Endothelial cell of umbilical vein (primary cell): ENCODE measurements around the gene IRF9. TPM values are rescaled to one million over a fixed set of nuclear protein-coding genes. Genes with fewer than 3 reads are reported as not detected.

Source experiments
- BruUV-seq: library from RNA; stranded (reverse); fragments of 400-500 nt; replicated peaks from 2 replicates; lab custom pipeline; 2021; lab: Mats Ljungman, UMichigan
- CTCF ChIA-PET: fragments of 300-600, 350-600 bp; sonication (Branson Sonifier 250); formaldehyde crosslinking; loops from one replicate; lab custom pipeline; 2021; ENCODE audit warnings: antibody characterized with exemption, inconsistent platforms; lab: Charles Lee
- POLR2A ChIA-PET: fragments of 300-600, 350-600 bp; sonication (Branson Sonifier 250); formaldehyde crosslinking; loops from one replicate; lab custom pipeline; 2021; ENCODE audit warnings: antibody characterized with exemption, inconsistent platforms; lab: Charles Lee
- DNase-seq: peaks from one replicate; pipeline ENCODE4 v3.0.0-alpha.2; 2011; ENCODE audit warnings: low read depth, low spot score
- FAIRE-seq: peaks from 2 replicates; lab custom pipeline; 2011; peaks lifted over from hg19 to GRCh38; lab: Jason Lieb, UNC
- H2AFZ ChIP-seq: 2 replicates; pipeline ENCODE4 v1.6.0; 2012; ENCODE audit warnings: low read depth, low read length, control low read depth, inconsistent platforms
- H3K27ac ChIP-seq: 2 replicates; pipeline ENCODE4 v1.5.1; 2011; ENCODE audit warnings: low read depth, mild to moderate bottlenecking, control low read depth, low read length, moderate library complexity; ENCODE audit not compliant: insufficient read depth
- H3K27me3 ChIP-seq, 2 experiments: 2 replicates each; pipeline versions ENCODE4 v1.6.0 to v1.6.1; 2011; ENCODE audit warnings: low read length in 2 of 2, mixed read lengths in 1 of 2; ENCODE audit not compliant: control insufficient read depth in 2 of 2, insufficient read depth in 2 of 2
- H3K36me3 ChIP-seq, 2 experiments: 2 replicates in 1 of 2; 3 replicates in 1 of 2; pipeline ENCODE4 v1.5.1; 2011; ENCODE audit warnings: low read length in 2 of 2, mild to moderate bottlenecking in 1 of 2, moderate library complexity in 1 of 2; ENCODE audit not compliant: control insufficient read depth in 2 of 2, insufficient read depth in 2 of 2; ENCODE audit errors: extremely low read depth in 1 of 2
- H3K4me1 ChIP-seq: 3 replicates; pipeline ENCODE4 v1.5.1; 2011; ENCODE audit warnings: mild to moderate bottlenecking, low read length; ENCODE audit not compliant: control insufficient read depth, insufficient read depth; ENCODE audit errors: extremely low read depth
- H3K4me2 ChIP-seq: 2 replicates; pipeline ENCODE4 v1.6.1; 2011; ENCODE audit warnings: low read length, control low read depth, mixed read lengths; ENCODE audit not compliant: insufficient read depth
- H3K4me3 ChIP-seq, 3 experiments: fragments of 200-600 bp in 1 of 3; sonication (generic), shearing (Covaris generic) in 1 of 3; replicated peaks in 1 of 3; 2 replicates each; pipeline ENCODE4 v1.5.1; 2011 to 2016; ENCODE audit warnings: control low read depth in 3 of 3, low read length in 3 of 3, mild to moderate bottlenecking in 2 of 3, inconsistent platforms in 1 of 3, low read depth in 1 of 3, moderate library complexity in 1 of 3; ENCODE audit not compliant: insufficient read depth in 1 of 3
- H3K79me2 ChIP-seq: 2 replicates; pipeline ENCODE4 v1.6.0; 2012; ENCODE audit warnings: low read length, inconsistent platforms; ENCODE audit not compliant: control insufficient read depth, insufficient read depth
- H3K9ac ChIP-seq: replicated peaks from 2 replicates; pipeline ENCODE3; 2011; ENCODE audit warnings: low read length, control low read depth; ENCODE audit not compliant: insufficient read depth; ENCODE audit errors: extremely low read depth
- H3K9me1 ChIP-seq: replicated peaks from 3 replicates; pipeline ENCODE4 v1.6.0; 2011; ENCODE audit warnings: mild to moderate bottlenecking, low read length; ENCODE audit not compliant: control insufficient read depth, insufficient read depth; ENCODE audit errors: extremely low read depth
- H3K9me3 ChIP-seq: replicated peaks from 2 replicates; pipeline ENCODE4 v1.5.1; 2012; ENCODE audit warnings: low read length, inconsistent platforms; ENCODE audit not compliant: control insufficient read depth, insufficient read depth
- H4K20me1 ChIP-seq: replicated peaks from 2 replicates; pipeline ENCODE3; 2011; ENCODE audit warnings: mild to moderate bottlenecking, low read length; ENCODE audit not compliant: control insufficient read depth, insufficient read depth; ENCODE audit errors: extremely low read depth
- EZH2 ChIP-seq: IDR thresholded peaks from 2 replicates; pipeline ENCODE4 v1.6.1; 2012; ENCODE audit warnings: borderline replicate concordance, low read depth, mild to moderate bottlenecking, moderate library complexity, low read length, inconsistent platforms; ENCODE audit not compliant: severe bottlenecking
- FOS ChIP-seq: IDR thresholded peaks from 2 replicates; pipeline ENCODE4 v1.6.1; 2011; ENCODE audit warnings: mild to moderate bottlenecking, low read length, moderate library complexity, borderline replicate concordance; ENCODE audit not compliant: insufficient read depth
- GATA2 ChIP-seq: IDR thresholded peaks from 2 replicates; pipeline ENCODE4 v1.7.0; 2011; ENCODE audit warnings: low read depth, mild to moderate bottlenecking, moderate library complexity, mixed read lengths, low read length; ENCODE audit not compliant: insufficient read length, insufficient read depth
- JUN ChIP-seq: IDR thresholded peaks from 2 replicates; pipeline ENCODE4 v1.6.1; 2011; ENCODE audit warnings: borderline replicate concordance, low read depth; ENCODE audit not compliant: insufficient read length, insufficient read depth
- MAX ChIP-seq: IDR thresholded peaks from 2 replicates; pipeline ENCODE4 v1.6.1; 2011; ENCODE audit not compliant: insufficient read depth, insufficient read length
- MYC ChIP-seq: IDR thresholded peaks from one replicate; pipeline ENCODE4 v1.6.1; 2011; ENCODE audit warnings: mild to moderate bottlenecking, low read depth, low read length
- POLR2A ChIP-seq: IDR thresholded peaks from 2 replicates; pipeline ENCODE4 v1.6.1; 2012; ENCODE audit warnings: low read depth, mild to moderate bottlenecking, control low read depth, low read length
- POLR2AphosphoS5 ChIP-seq: IDR thresholded peaks from 2 replicates; pipeline ENCODE4 v1.6.1; 2012; ENCODE audit warnings: low read depth, mild to moderate bottlenecking, control low read depth, low read length, moderate library complexity; ENCODE audit not compliant: insufficient read depth
- dilution Hi-C: fragments of 300-500 bp; cut with MboI; formaldehyde crosslinking; loops from one replicate; pipeline ENCODE4 v1.15.0; 2019; ENCODE audit warnings: low sequenced_read_pairs; ENCODE audit not compliant: extremely low pct_ligation_motif_present
- intact Hi-C: fragments of 100-400 bp; cut with micrococcal nuclease; formaldehyde crosslinking; loops from one replicate; pipeline ENCODE4 v1.10.0; 2022
- polyA plus RNA-seq, 4 experiments: library from polyadenylated mRNA; depleted of rRNA in 3 of 4; stranded (reverse) in 3 of 4; unstranded in 1 of 4; fragments of >200 nt; gene quantifications; 2 replicates each; pipeline versions ENCODE4 v1.2.1 to v1.2.3, GENCODE V29; 2011 to 2012; ENCODE audit warnings: missing spikeins in 1 of 4
- total RNA-seq: library from RNA; stranded (reverse); gene quantifications from 2 replicates; pipeline ENCODE4 v1.2.3, GENCODE V29; 2021
- TF ChIP-seq, protein P1 (sequence below), 2 donors: IDR thresholded peaks; 1 replicate in 1 of 2; 2 replicates in 1 of 2; pipeline ENCODE4 v1.5.1; 2011; ENCODE audit warnings: low read length in 2 of 2, mild to moderate bottlenecking in 2 of 2, moderate library complexity in 2 of 2, control low read depth in 1 of 2, inconsistent platforms in 1 of 2, low read depth in 1 of 2; ENCODE audit not compliant: insufficient read depth in 1 of 2; ENCODE audit errors: extremely low read depth in 1 of 2

The IRF9 gene
- total and polyA plus RNA-seq, 2 donors (not counting 3 experiments of a cell fraction or from before 2014, with no cell fraction given): 44.6 to 46.1 TPM

DNA sequence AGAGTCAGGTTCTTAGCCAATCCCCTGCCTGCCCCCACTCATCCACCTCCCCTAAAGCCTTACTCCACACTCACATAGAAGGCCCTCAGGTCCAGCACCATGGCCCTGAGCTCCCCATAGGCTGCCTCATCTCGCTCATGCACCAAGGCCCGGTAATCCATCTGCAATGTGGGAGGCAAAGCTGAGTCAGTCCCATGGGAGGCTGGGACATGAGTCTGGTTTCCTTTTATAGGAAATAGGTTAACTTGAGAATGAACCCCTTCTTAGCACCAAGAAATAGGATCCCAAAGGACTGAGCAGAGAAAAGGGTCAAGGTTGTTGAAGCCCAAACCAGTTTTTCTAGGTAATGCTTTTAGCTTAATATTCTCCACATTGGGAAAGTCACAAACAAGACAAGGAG is 17.6 kb upstream of the IRF9 start:
- H3K79me2 ChIP-seq: peaks cover 35% of the 10 kb centered on the region
- POLR2A ChIA-PET: no interaction called here

GRCh38 chr14:24144451-24144850 is 16.6 kb upstream of the IRF9 start:
- Histone ChIP-seq H3K27ac (no peak overlapping the region), H3K9me1 (no peaks in the 10 kb centered on the region), H3K9ac (no peak overlapping the region), H2AFZ (no peak overlapping the region), H4K20me1 (no peaks in the 10 kb centered on the region), H3K4me2 (no peak overlapping the region), H3K27me3 (no peaks in the 10 kb centered on the region), H3K9me3 (no peaks in the 10 kb centered on the region), H3K4me1 (peaks cover 23% of the 10 kb centered on the region), H3K4me3 (no peak overlapping the region), H3K36me3 (peaks cover 0 to 7% of the 10 kb centered on the region in 2 experiments), H3K79me2 (peaks cover 32% of the 10 kb centered on the region)
- FAIRE-seq (no peak), DNase-seq (no peak)
- intact Hi-C loops (no loop called here), dilution Hi-C loops (no loop called here)
- POLR2A ChIA-PET: no interaction called here
- no peak for TF ChIP-seq EZH2
- TF ChIP-seq MAX: no peak
- TF ChIP-seq MYC: no peak
- no peak for TF ChIP-seq POLR2AphosphoS5
- TF ChIP-seq POLR2A: no peak
- TF ChIP-seq GATA2: no peak
- TF ChIP-seq JUN: no peak
- no peak for TF ChIP-seq FOS
- TF ChIP-seq, protein P1, sequence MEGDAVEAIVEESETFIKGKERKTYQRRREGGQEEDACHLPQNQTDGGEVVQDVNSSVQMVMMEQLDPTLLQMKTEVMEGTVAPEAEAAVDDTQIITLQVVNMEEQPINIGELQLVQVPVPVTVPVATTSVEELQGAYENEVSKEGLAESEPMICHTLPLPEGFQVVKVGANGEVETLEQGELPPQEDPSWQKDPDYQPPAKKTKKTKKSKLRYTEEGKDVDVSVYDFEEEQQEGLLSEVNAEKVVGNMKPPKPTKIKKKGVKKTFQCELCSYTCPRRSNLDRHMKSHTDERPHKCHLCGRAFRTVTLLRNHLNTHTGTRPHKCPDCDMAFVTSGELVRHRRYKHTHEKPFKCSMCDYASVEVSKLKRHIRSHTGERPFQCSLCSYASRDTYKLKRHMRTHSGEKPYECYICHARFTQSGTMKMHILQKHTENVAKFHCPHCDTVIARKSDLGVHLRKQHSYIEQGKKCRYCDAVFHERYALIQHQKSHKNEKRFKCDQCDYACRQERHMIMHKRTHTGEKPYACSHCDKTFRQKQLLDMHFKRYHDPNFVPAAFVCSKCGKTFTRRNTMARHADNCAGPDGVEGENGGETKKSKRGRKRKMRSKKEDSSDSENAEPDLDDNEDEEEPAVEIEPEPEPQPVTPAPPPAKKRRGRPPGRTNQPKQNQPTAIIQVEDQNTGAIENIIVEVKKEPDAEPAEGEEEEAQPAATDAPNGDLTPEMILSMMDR (IDR thresholded peaks at IDR 0.05; ENCODE audit: extremely low read depth in 1 of 2, insufficient read depth in 1 of 2, low read depth in 1 of 2, low read length in 2 of 2): no peak
- no TSS peak for BruUV-seq
- CTCF ChIA-PET: interaction anchor here (1.6 kb wide), 1 partner anchor 16 kb away, joined by 9 read pairs; the partner anchor contains the start of gene IRF9

More for the DNA sequence above, 17.6 kb upstream of the IRF9 start:
- dilution Hi-C loops: no loop called here
- no peaks in the 10 kb centered on the region for H3K9me1 ChIP-seq
- CTCF ChIA-PET: interaction anchor here (1.0 to 1.6 kb wide), 2 partner anchors 17 to 153 kb away, joined by 3 to 9 read pairs; partner anchors contain the start of gene IRF9
- no peaks in the 10 kb centered on the region for H3K9me3 ChIP-seq
- H3K4me2 ChIP-seq: no peak overlapping the region
- no peak overlapping the region for H2AFZ ChIP-seq
- DNase-seq: no peak
- H3K27ac ChIP-seq: no peak overlapping the region
- intact Hi-C loops: no loop called here
- H3K4me3 ChIP-seq: no peak overlapping the region
- H3K4me1 ChIP-seq: peaks cover 24% of the 10 kb centered on the region
- TF ChIP-seq MAX (no peak), POLR2A (no peak)
- H3K9ac ChIP-seq: no peak overlapping the region
- H4K20me1 ChIP-seq: no peaks in the 10 kb centered on the region
- H3K27me3 ChIP-seq: no peaks in the 10 kb centered on the region
- FAIRE-seq: no peak
- peaks cover 2 to 15% of the 10 kb centered on the region in 2 experiments for H3K36me3 ChIP-seq
- BruUV-seq: no TSS peak
